Ishikawa (cell line): ENCODE measurements around the gene SLC6A19.

ENCODE experiments used
- CEBPB ChIP-seq: IDR thresholded peaks from 2 replicates; pipeline ENCODE4 v1.6.1; 2012
- CREB1 ChIP-seq: IDR thresholded peaks from 2 replicates; pipeline ENCODE4 v1.6.1; 2012; ENCODE audit warnings: low read depth
- EGR1 ChIP-seq: IDR thresholded peaks from 2 replicates; pipeline ENCODE4 v1.6.1; 2012
- EP300 ChIP-seq: IDR thresholded peaks from 2 replicates; pipeline ENCODE4 v1.6.1; 2012; ENCODE audit warnings: borderline replicate concordance
- FOXM1 ChIP-seq: IDR thresholded peaks from 2 replicates; pipeline ENCODE4 v1.6.1; 2012; ENCODE audit warnings: low read depth, borderline replicate concordance
- NFIC ChIP-seq: IDR thresholded peaks from 2 replicates; pipeline ENCODE4 v1.6.1; 2012
- RAD21 ChIP-seq: IDR thresholded peaks from 2 replicates; pipeline ENCODE4 v1.6.1; 2012; ENCODE audit warnings: low read depth
- TAF1 ChIP-seq: IDR thresholded peaks from 2 replicates; pipeline ENCODE4 v1.6.1; 2012; ENCODE audit warnings: low read depth, mild to moderate bottlenecking
- TCF12 ChIP-seq: IDR thresholded peaks from 2 replicates; pipeline ENCODE4 v1.6.1; 2012; ENCODE audit warnings: low read depth
- TEAD4 ChIP-seq: IDR thresholded peaks from 2 replicates; pipeline ENCODE4 v1.6.1; 2012
- YY1 ChIP-seq: IDR thresholded peaks from 2 replicates; pipeline ENCODE4 v1.6.1; 2012; ENCODE audit warnings: low read depth
- ZBTB7A ChIP-seq: IDR thresholded peaks from 2 replicates; pipeline ENCODE4 v1.6.1; 2012; ENCODE audit warnings: low read depth
- TF ChIP-seq, protein P1 (sequence below): IDR thresholded peaks from 2 replicates; pipeline ENCODE4 v1.6.1; 2012; ENCODE audit warnings: low read depth, mild to moderate bottlenecking
- TF ChIP-seq, protein P2 (sequence below): IDR thresholded peaks from 2 replicates; pipeline ENCODE4 v1.6.1; 2012
- TF ChIP-seq, protein P3 (sequence below): IDR thresholded peaks from 2 replicates; pipeline ENCODE4 v1.6.1; 2012

The SLC6A19 gene

DNA sequence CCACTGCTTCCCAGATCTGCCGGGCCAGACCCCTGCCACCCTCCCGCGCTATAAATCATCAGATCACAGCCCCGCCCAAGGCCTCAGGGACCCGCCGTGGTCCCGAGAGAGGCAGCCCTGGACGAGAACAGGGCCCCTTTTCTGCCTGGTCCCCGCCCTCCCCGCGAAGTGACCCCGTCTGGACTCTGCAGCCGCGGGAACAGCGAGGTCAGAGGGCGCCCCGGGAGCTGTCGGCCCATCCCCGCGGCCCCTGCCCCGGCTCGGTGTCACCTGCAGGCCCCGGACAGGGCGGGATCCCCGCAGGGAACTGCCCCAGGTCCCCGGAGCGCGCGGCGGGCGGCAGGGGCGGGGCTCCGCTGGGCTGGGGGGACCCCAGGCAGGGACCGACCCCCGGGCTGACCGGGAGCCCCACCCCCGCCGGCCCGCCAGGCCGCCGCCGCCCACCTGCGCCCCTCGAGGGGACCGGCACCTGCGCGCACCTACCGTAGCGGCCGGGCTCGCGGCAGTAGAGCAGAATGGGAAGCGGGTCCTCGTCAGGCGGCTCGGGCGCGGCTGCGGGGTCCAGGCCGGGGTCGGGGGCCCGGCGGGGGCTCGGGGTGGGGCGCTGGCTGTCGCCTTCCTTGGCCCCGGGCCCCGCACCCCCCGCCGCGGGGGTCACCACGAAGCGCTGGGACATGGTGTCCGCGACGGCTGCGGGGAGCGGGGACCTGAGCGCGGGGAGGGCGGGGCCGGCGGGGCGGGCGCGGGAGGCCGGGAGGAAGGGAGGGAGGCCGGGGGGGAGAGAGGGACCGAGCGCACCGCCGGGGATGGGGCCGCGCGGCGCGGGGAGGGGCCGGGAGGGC lies 46.0 kb upstream of the SLC6A19 start:
- TF ChIP-seq CREB1 (no peak), ZBTB7A (peak; percentile 20)

GRCh38 chr5:1156033-1156753 lies 45.2 kb upstream of the SLC6A19 start:
- TF ChIP-seq CREB1 (no peak), CEBPB (no peak), RAD21 (no peak), YY1 (no peak), TAF1 (no peak), EP300 (no peak), NFIC (no peak), FOXM1 (no peak), ZBTB7A (no peak), TEAD4 (no peak), EGR1 (no peak), TCF12 (no peak)
- TF ChIP-seq, protein P1, sequence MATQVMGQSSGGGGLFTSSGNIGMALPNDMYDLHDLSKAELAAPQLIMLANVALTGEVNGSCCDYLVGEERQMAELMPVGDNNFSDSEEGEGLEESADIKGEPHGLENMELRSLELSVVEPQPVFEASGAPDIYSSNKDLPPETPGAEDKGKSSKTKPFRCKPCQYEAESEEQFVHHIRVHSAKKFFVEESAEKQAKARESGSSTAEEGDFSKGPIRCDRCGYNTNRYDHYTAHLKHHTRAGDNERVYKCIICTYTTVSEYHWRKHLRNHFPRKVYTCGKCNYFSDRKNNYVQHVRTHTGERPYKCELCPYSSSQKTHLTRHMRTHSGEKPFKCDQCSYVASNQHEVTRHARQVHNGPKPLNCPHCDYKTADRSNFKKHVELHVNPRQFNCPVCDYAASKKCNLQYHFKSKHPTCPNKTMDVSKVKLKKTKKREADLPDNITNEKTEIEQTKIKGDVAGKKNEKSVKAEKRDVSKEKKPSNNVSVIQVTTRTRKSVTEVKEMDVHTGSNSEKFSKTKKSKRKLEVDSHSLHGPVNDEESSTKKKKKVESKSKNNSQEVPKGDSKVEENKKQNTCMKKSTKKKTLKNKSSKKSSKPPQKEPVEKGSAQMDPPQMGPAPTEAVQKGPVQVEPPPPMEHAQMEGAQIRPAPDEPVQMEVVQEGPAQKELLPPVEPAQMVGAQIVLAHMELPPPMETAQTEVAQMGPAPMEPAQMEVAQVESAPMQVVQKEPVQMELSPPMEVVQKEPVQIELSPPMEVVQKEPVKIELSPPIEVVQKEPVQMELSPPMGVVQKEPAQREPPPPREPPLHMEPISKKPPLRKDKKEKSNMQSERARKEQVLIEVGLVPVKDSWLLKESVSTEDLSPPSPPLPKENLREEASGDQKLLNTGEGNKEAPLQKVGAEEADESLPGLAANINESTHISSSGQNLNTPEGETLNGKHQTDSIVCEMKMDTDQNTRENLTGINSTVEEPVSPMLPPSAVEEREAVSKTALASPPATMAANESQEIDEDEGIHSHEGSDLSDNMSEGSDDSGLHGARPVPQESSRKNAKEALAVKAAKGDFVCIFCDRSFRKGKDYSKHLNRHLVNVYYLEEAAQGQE: no peak
- TF ChIP-seq, protein P2, sequence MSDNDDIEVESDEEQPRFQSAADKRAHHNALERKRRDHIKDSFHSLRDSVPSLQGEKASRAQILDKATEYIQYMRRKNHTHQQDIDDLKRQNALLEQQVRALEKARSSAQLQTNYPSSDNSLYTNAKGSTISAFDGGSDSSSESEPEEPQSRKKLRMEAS: no peak
- TF ChIP-seq, protein P3, sequence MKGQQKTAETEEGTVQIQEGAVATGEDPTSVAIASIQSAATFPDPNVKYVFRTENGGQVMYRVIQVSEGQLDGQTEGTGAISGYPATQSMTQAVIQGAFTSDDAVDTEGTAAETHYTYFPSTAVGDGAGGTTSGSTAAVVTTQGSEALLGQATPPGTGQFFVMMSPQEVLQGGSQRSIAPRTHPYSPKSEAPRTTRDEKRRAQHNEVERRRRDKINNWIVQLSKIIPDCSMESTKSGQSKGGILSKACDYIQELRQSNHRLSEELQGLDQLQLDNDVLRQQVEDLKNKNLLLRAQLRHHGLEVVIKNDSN: no peak

DNA sequence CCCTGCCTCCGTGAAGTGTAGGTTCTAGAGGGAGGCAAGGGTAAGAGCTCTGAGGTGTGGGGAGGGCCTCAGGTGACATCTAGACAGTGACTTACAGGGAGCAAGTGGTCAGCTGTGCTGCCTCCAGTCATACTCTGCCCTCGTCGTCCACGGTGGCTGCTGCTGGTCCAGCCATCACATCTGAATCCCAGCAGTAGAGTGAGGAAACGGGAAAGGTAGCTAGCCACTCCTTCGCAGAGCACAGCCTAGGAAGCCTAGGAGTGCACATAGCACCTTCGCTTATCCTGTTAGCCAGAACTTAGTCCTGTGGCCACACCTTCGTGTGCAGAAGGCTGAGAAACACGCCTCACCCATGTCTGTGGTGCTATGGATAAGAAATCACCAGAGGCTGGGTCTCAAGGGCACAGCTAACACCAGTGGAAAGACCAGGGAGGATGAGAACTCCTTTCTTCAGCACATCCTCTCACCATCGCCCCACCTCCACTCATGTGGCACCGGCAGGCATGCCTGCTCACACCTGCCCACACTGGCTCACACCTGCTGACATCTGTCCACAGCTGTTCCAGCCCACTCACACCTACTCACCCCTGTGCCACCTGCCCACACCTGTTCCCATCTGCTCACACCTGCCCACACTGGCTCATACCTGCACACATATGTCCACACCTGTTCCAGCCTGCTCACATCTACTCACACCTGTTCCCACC lies 44.5 kb upstream of the SLC6A19 start:
- TF ChIP-seq, protein P1: no peak
- TF ChIP-seq, protein P3: no peak
- TF ChIP-seq NFIC (no peak), CEBPB (no peak), EGR1 (no peak), ZBTB7A (no peak), EP300 (no peak)

DNA sequence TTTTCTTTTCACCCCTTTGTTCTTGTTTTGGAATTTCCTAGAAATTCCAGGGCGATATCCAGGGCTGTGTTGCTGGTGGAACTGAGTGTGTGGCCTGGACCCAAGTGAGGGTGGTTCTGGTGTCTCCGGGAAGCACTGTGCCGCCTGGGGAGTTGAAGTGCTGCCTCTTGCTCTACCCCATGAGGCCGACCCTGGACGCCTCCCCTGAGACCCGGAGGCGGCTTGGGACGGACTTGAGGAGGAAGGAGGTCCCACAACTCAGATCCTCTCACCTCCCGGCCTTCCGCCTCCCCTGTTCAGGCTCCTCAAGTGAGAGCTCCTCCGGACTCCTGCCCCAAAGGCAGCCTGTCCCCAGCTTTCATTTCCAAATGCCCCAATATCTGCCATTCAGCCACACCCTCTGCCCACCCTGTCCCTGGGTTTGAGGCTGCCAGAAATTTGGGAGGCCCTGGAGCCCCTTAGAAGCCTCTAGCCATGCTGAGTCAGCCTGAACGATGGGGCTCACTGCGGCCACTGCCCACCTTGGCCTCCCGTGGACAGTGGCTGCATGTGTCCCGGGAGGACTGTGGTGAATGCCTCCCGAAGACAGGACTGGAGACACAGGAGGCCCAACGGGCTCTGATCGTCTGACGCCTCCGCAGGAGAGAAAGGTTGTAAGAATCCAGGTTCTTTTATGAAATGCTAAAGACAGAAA lies 42.6 kb upstream of the SLC6A19 start:
- TF ChIP-seq TAF1: no peak
- TF ChIP-seq CREB1: no peak
- TF ChIP-seq YY1: no peak
- no peak for TF ChIP-seq TEAD4
- TF ChIP-seq, protein P1: no peak
- TF ChIP-seq ZBTB7A: no peak
- TF ChIP-seq, protein P2: no peak
- TF ChIP-seq EGR1: no peak
- no peak for TF ChIP-seq RAD21
- TF ChIP-seq CEBPB: no peak
- TF ChIP-seq NFIC: no peak
- TF ChIP-seq TCF12: no peak
- TF ChIP-seq, protein P3: no peak
- no peak for TF ChIP-seq EP300
- no peak for TF ChIP-seq FOXM1
